ENCODE results near the gene PTGDS. TPM values are rescaled to one million over a fixed set of nuclear protein-coding genes. Genes with fewer than 3 reads are reported as not detected.
A peak's percentile ranks its signal among the peaks of the same experiment; 100 is the strongest.
"Not testable (repeated sequence)": the region's sequence is repeated elsewhere in the genome, so short reads cannot be mapped to it uniquely, and the experiment has no call there.

PTGDS gene
- total RNA-seq, 1 donor from 2014 or later, result 76.8 TPM

- TF ChIP-seq CTCF (IDR thresholded peaks at IDR 0.05), result no peak
- no peaks in the 10 kb centered on the region for H3K27me3 Mint-ChIP-seq (ENCODE audit: low read depth)
- peaks cover 47% of the 10 kb centered on the region for H3K4me1 Mint-ChIP-seq (ENCODE audit: low read depth)
- DNase-seq (ENCODE audit: low spot score), result no peak
- H3K36me3 Mint-ChIP-seq (ENCODE audit: low read depth), result no peaks in the 10 kb centered on the region
- H3K9me3 Mint-ChIP-seq (ENCODE audit: low read depth), result peaks cover 4% of the 10 kb centered on the region
- peak overlapping the region; percentile 85 for H3K27ac Mint-ChIP-seq (ENCODE audit: unreplicated experiment)
- no peak overlapping the region for H3K4me3 Mint-ChIP-seq (ENCODE audit: unreplicated experiment)
Measured at GRCh38 chr9:137000177-137000930, 23.1 kb downstream of the PTGDS start.

- Mint-ChIP-seq H3K4me3 (ENCODE audit: unreplicated experiment) (no peak overlapping the region), H3K9me3 (ENCODE audit: low read depth) (peaks cover 4% of the 10 kb centered on the region), H3K4me1 (ENCODE audit: low read depth) (peaks cover 36% of the 10 kb centered on the region), H3K36me3 (ENCODE audit: low read depth) (no peaks in the 10 kb centered on the region), H3K27me3 (ENCODE audit: low read depth) (no peaks in the 10 kb centered on the region), H3K27ac (ENCODE audit: unreplicated experiment) (no peak overlapping the region)
- no peak for TF ChIP-seq CTCF (IDR thresholded peaks at IDR 0.05)
- DNase-seq (ENCODE audit: low spot score), result no peak
Measured at GRCh38 chr9:137001857-137002645, 24.7 kb downstream of the PTGDS start.

GRCh38 chr9:137002646-137003041 lies 25.3 kb downstream of the PTGDS start:
- Mint-ChIP-seq H3K4me1 (ENCODE audit: low read depth) (peaks cover 31% of the 10 kb centered on the region), H3K27ac (ENCODE audit: unreplicated experiment) (no peak overlapping the region), H3K27me3 (ENCODE audit: low read depth) (no peaks in the 10 kb centered on the region), H3K9me3 (ENCODE audit: low read depth) (peaks cover 4% of the 10 kb centered on the region), H3K36me3 (ENCODE audit: low read depth) (no peaks in the 10 kb centered on the region), H3K4me3 (ENCODE audit: unreplicated experiment) (no peak overlapping the region)
- no peak for DNase-seq (ENCODE audit: low spot score)
- TF ChIP-seq CTCF (IDR thresholded peaks at IDR 0.05), result no peak

- H3K9me3 Mint-ChIP-seq (ENCODE audit: low read depth); H3K27ac Mint-ChIP-seq (ENCODE audit: unreplicated experiment); H3K4me3 Mint-ChIP-seq (ENCODE audit: unreplicated experiment); H3K27me3 Mint-ChIP-seq (ENCODE audit: low read depth); H3K36me3 Mint-ChIP-seq (ENCODE audit: low read depth); DNase-seq (ENCODE audit: low spot score): not testable (repeated sequence)
- peak; percentile 75 for TF ChIP-seq CTCF (IDR thresholded peaks at IDR 0.05)
- peaks cover 15% of the 10 kb centered on the region for H3K4me1 Mint-ChIP-seq (ENCODE audit: low read depth)
Measured at GRCh38 chr9:137004285-137004684, 27.0 kb downstream of the PTGDS start.

- Mint-ChIP-seq H3K9me3 (ENCODE audit: low read depth) (peaks cover 4% of the 10 kb centered on the region), H3K27me3 (ENCODE audit: low read depth) (no peaks in the 10 kb centered on the region), H3K4me3 (ENCODE audit: unreplicated experiment) (no peak overlapping the region), H3K36me3 (ENCODE audit: low read depth) (peaks cover under 1% of the 10 kb centered on the region), H3K4me1 (ENCODE audit: low read depth) (no peaks in the 10 kb centered on the region), H3K27ac (ENCODE audit: unreplicated experiment) (no peak overlapping the region)
- TF ChIP-seq CTCF (IDR thresholded peaks at IDR 0.05), result no peak
- DNase-seq (ENCODE audit: low spot score), result no peak
Measured at GRCh38 chr9:137006116-137007003, 29.1 kb downstream of the PTGDS start.
